ENCODE results near the gene CMTM2. TPM values are rescaled to one million over a fixed set of nuclear protein-coding genes. Genes with fewer than 3 reads are reported as not detected.
"Not testable (repeated sequence)": the region's sequence is repeated elsewhere in the genome, so short reads cannot be mapped to it uniquely, and the experiment has no call there.

The CMTM2 gene
- total RNA-seq, 4 donors from 2014 or later, result not detected

GRCh38 chr16:66605177-66605978 lies 26.1 kb downstream of the CMTM2 start:
- Histone ChIP-seq H3K27me3 (no peaks in the 10 kb centered on the region), H3K4me1 (peaks cover 33% of the 10 kb centered on the region), H3K4me3 (peak overlapping the region; percentile 69), H3K27ac (peak overlapping the region; percentile 81), H3K9me3 (no peaks in the 10 kb centered on the region), H3K36me3 (peaks cover 15% of the 10 kb centered on the region)
- 37% methylated on average over 4 of the region's 61 CpGs for WGBS
- TF ChIP-seq POLR2A (IDR thresholded peaks at IDR 0.05) (no peak), POLR2AphosphoS5 (IDR thresholded peaks at IDR 0.05) (no peak)
- DNase-seq (ENCODE audit: low spot score in 2 of 2), result peak; percentile 85 to 87

GRCh38 chr16:66605979-66606751 lies 26.9 kb downstream of the CMTM2 start:
- Histone ChIP-seq H3K36me3 (peaks cover 23% of the 10 kb centered on the region), H3K4me1 (peaks cover 33% of the 10 kb centered on the region), H3K27me3 (no peaks in the 10 kb centered on the region), H3K9me3 (no peaks in the 10 kb centered on the region), H3K4me3 (peak overlapping the region; percentile 69), H3K27ac (peak overlapping the region; percentile 81)
- TF ChIP-seq POLR2AphosphoS5 (IDR thresholded peaks at IDR 0.05), result no peak
- no peak for TF ChIP-seq CTCF (IDR thresholded peaks at IDR 0.05)
- TF ChIP-seq EP300 (IDR thresholded peaks at IDR 0.05), result no peak
- no peak for TF ChIP-seq POLR2A (IDR thresholded peaks at IDR 0.05)
- no peak for DNase-seq (ENCODE audit: low spot score in 2 of 2)
- WGBS, result 32% methylated on average over 6 of the region's 10 CpGs

- Histone ChIP-seq H3K27me3 (no peaks in the 10 kb centered on the region), H3K9me3 (no peaks in the 10 kb centered on the region), H3K4me1 (peaks cover 33% of the 10 kb centered on the region), H3K36me3 (peaks cover 46% of the 10 kb centered on the region), H3K4me3 (no peak overlapping the region), H3K27ac (no peak overlapping the region)
- DNase-seq (ENCODE audit: low spot score in 2 of 2), result peak; percentile 89 to 90
- WGBS, result 36% methylated on average over 14 of the region's 17 CpGs
- peak; percentile 62 to 92 for TF ChIP-seq CTCF (IDR thresholded peaks at IDR 0.05)
- TF ChIP-seq EP300 (IDR thresholded peaks at IDR 0.05), result no peak
Observed at GRCh38 chr16:66608241-66609138, 29.2 kb downstream of the CMTM2 start.

- no peak for TF ChIP-seq POLR2A (IDR thresholded peaks at IDR 0.05)
- no peak for TF ChIP-seq POLR2AphosphoS5 (IDR thresholded peaks at IDR 0.05)
- peaks cover 52% of the 10 kb centered on the region for H3K36me3 ChIP-seq
- no peaks in the 10 kb centered on the region for H3K27me3 ChIP-seq
- no peak overlapping the region for H3K27ac ChIP-seq
- DNase-seq (ENCODE audit: low spot score in 2 of 2), result no peak
- no peak overlapping the region for H3K4me3 ChIP-seq
- WGBS, result 87% methylated on average over 8 of the region's 12 CpGs
- no peaks in the 10 kb centered on the region for H3K9me3 ChIP-seq
- H3K4me1 ChIP-seq, result peaks cover 33% of the 10 kb centered on the region
Observed at GRCh38 chr16:66609139-66609510, 29.9 kb downstream of the CMTM2 start.

GRCh38 chr16:66610111-66610820 lies 31.0 kb downstream of the CMTM2 start:
- H3K36me3 ChIP-seq, result peaks cover 57% of the 10 kb centered on the region
- H3K27me3 ChIP-seq, result no peaks in the 10 kb centered on the region
- DNase-seq (ENCODE audit: low spot score in 2 of 2), result no peak
- TF ChIP-seq CTCF (IDR thresholded peaks at IDR 0.05) (no peak), POLR2A (IDR thresholded peaks at IDR 0.05) (no peak), POLR2AphosphoS5 (IDR thresholded peaks at IDR 0.05) (no peak)
- H3K4me1 ChIP-seq, result peaks cover 30% of the 10 kb centered on the region
- H3K4me3 ChIP-seq, result no peak overlapping the region
- WGBS, result 84% methylated on average over 14 of the region's 14 CpGs
- H3K27ac ChIP-seq, result no peak overlapping the region
- H3K9me3 ChIP-seq, result no peaks in the 10 kb centered on the region

GRCh38 chr16:66611911-66612310 lies 32.6 kb downstream of the CMTM2 start:
- DNase-seq (ENCODE audit: low spot score in 2 of 2); H3K27me3 ChIP-seq; H3K4me3 ChIP-seq; H3K9me3 ChIP-seq; H3K27ac ChIP-seq: not testable (repeated sequence)
- Histone ChIP-seq H3K4me1 (peaks cover 14% of the 10 kb centered on the region), H3K36me3 (peaks cover 60% of the 10 kb centered on the region)
- 94% methylated on average over 8 of the region's 8 CpGs for WGBS

Measured in suprapubic skin (tissue), 4 donors.